Ishikawa (cell line): ENCODE results near the gene NRIP3.
A peak's percentile ranks its signal among the peaks of the same experiment; 100 is the strongest.

ENCODE experiments used
- CEBPB ChIP-seq: IDR thresholded peaks from 2 replicates; pipeline ENCODE4 v1.6.1; 2012
- CREB1 ChIP-seq: IDR thresholded peaks from 2 replicates; pipeline ENCODE4 v1.6.1; 2012; ENCODE audit warnings: low read depth
- EGR1 ChIP-seq: IDR thresholded peaks from 2 replicates; pipeline ENCODE4 v1.6.1; 2012
- EP300 ChIP-seq: IDR thresholded peaks from 2 replicates; pipeline ENCODE4 v1.6.1; 2012; ENCODE audit warnings: borderline replicate concordance
- FOXM1 ChIP-seq: IDR thresholded peaks from 2 replicates; pipeline ENCODE4 v1.6.1; 2012; ENCODE audit warnings: low read depth, borderline replicate concordance
- NFIC ChIP-seq: IDR thresholded peaks from 2 replicates; pipeline ENCODE4 v1.6.1; 2012
- RAD21 ChIP-seq: IDR thresholded peaks from 2 replicates; pipeline ENCODE4 v1.6.1; 2012; ENCODE audit warnings: low read depth
- REST ChIP-seq: IDR thresholded peaks from 2 replicates; pipeline ENCODE4 v1.6.1; 2012; ENCODE audit warnings: low read depth, mild to moderate bottlenecking
- TAF1 ChIP-seq: IDR thresholded peaks from 2 replicates; pipeline ENCODE4 v1.6.1; 2012; ENCODE audit warnings: low read depth, mild to moderate bottlenecking
- TCF12 ChIP-seq: IDR thresholded peaks from 2 replicates; pipeline ENCODE4 v1.6.1; 2012; ENCODE audit warnings: low read depth
- TEAD4 ChIP-seq: IDR thresholded peaks from 2 replicates; pipeline ENCODE4 v1.6.1; 2012
- YY1 ChIP-seq: IDR thresholded peaks from 2 replicates; pipeline ENCODE4 v1.6.1; 2012; ENCODE audit warnings: low read depth
- ZBTB7A ChIP-seq: IDR thresholded peaks from 2 replicates; pipeline ENCODE4 v1.6.1; 2012; ENCODE audit warnings: low read depth
- TF ChIP-seq, protein P1 (sequence below): IDR thresholded peaks from 2 replicates; pipeline ENCODE4 v1.6.1; 2012
- TF ChIP-seq, protein P2 (sequence below): IDR thresholded peaks from 2 replicates; pipeline ENCODE4 v1.6.1; 2012

The NRIP3 gene

GRCh38 chr11:8934742-8935488, 68.9 kb downstream of the NRIP3 start:
- TF ChIP-seq TCF12 (no peak), TEAD4 (no peak), YY1 (no peak), RAD21 (no peak), REST (no peak)

DNA sequence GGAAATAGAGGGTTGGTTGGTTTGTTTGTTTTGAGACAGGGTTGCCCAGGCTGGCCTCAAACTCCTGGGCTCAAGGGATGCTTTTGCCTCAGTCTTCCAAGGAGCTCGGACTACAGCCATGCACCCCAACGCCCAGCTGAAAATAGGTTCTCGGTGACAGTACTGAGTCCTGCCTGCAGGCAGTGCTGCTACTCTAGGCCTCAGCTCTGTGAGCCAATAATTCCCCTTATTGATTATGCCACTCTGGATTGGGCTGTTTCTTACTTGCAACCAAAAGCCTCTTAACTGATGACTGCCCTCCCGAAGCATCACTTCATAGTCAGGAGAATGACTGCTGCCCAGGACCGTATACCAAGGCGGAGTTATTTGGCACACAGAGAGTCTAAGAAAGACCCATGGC, 69.9 kb downstream of the NRIP3 start:
- TF ChIP-seq, protein P1, sequence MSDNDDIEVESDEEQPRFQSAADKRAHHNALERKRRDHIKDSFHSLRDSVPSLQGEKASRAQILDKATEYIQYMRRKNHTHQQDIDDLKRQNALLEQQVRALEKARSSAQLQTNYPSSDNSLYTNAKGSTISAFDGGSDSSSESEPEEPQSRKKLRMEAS = no peak
- TF ChIP-seq RAD21 = 0 out of 2 replicates have a peak, but pooled peaks have one; percentile 2

GRCh38 chr11:8932564-8933180, 71.1 kb downstream of the NRIP3 start, which contains the start of gene C11orf16:
C11orf16 (minus strand) TSS chr11:8932947; CDS start chr11:8932308, 639 bp downstream.
- TF ChIP-seq REST = no peak
- TF ChIP-seq TCF12 = no peak
- no peak for TF ChIP-seq RAD21
- TF ChIP-seq, protein P1 = no peak
- TF ChIP-seq FOXM1 = no peak
- no peak for TF ChIP-seq EGR1
- no peak for TF ChIP-seq YY1
- TF ChIP-seq, protein P2, sequence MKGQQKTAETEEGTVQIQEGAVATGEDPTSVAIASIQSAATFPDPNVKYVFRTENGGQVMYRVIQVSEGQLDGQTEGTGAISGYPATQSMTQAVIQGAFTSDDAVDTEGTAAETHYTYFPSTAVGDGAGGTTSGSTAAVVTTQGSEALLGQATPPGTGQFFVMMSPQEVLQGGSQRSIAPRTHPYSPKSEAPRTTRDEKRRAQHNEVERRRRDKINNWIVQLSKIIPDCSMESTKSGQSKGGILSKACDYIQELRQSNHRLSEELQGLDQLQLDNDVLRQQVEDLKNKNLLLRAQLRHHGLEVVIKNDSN = no peak
- no peak for TF ChIP-seq EP300
- no peak for TF ChIP-seq CREB1
- no peak for TF ChIP-seq TEAD4
- no peak for TF ChIP-seq TAF1
- no peak for TF ChIP-seq CEBPB
- no peak for TF ChIP-seq NFIC
- TF ChIP-seq ZBTB7A = no peak
